Activated CD4-positive, alpha-beta T cell treated with anti-CD3 and anti-CD28 coated beads for 36 hours (primary cell): Measurements from ENCODE around the gene GRIA4. TPM values are rescaled to one million over a fixed set of nuclear protein-coding genes. Genes with fewer than 3 reads are reported as not detected.

ENCODE experiments used
- ATAC-seq: fragments of 200-7000 bp; cut with Tn5 transposase; one replicate; pipeline ENCODE4 v1.10.0; 2021; ENCODE audit warnings: mild to moderate bottlenecking, moderate library complexity
- CTCF ChIA-PET: fragments of 350-600 bp; sonication (Branson Sonifier 250); formaldehyde crosslinking; loops from one replicate; lab custom pipeline; 2021; ENCODE audit warnings: antibody characterized with exemption; lab: Charles Lee
- POLR2A ChIA-PET: fragments of 350-600 bp; sonication (Branson Sonifier 250); formaldehyde crosslinking; loops from one replicate; lab custom pipeline; 2021; ENCODE audit warnings: antibody characterized with exemption, inconsistent platforms; lab: Charles Lee
- DNase-seq: peaks from one replicate; pipeline ENCODE4 v3.0.0-alpha.2; 2020
- H3K27ac Mint-ChIP-seq: one replicate; pipeline ENCODE4 v1.8.0; 2021; ENCODE audit warnings: mixed read lengths
- H3K27me3 Mint-ChIP-seq: one replicate; pipeline ENCODE4 v1.8.0; 2021; ENCODE audit warnings: mixed read lengths
- H3K36me3 Mint-ChIP-seq: one replicate; pipeline ENCODE4 v1.8.0; 2021; ENCODE audit warnings: low read depth, mixed read lengths
- H3K4me1 Mint-ChIP-seq: one replicate; pipeline ENCODE4 v1.8.0; 2021; ENCODE audit warnings: mixed read lengths
- H3K4me3 Mint-ChIP-seq: one replicate; pipeline ENCODE4 v1.8.0; 2021; ENCODE audit warnings: mild to moderate bottlenecking, moderate library complexity, mixed read lengths
- H3K9me3 Mint-ChIP-seq: one replicate; pipeline ENCODE4 v1.8.0; 2021; ENCODE audit warnings: low read depth, mixed read lengths
- intact Hi-C, 2 experiments: fragments of 100-400 bp; cut with DNase I in 1 of 2; cut with micrococcal nuclease in 1 of 2; formaldehyde crosslinking; loops; one replicate each; pipeline versions ENCODE4 v1.14.2 to v1.15.1; 2022 to 2024; cut with DNase I, micrococcal nuclease
- total RNA-seq, 2 experiments: library from RNA; stranded (reverse); gene quantifications; one replicate each; pipeline ENCODE4 v1.2.3, GENCODE V29; 2021

The GRIA4 gene
- total RNA-seq, 2 experiments from 2014 or later, result not detected

DNA sequence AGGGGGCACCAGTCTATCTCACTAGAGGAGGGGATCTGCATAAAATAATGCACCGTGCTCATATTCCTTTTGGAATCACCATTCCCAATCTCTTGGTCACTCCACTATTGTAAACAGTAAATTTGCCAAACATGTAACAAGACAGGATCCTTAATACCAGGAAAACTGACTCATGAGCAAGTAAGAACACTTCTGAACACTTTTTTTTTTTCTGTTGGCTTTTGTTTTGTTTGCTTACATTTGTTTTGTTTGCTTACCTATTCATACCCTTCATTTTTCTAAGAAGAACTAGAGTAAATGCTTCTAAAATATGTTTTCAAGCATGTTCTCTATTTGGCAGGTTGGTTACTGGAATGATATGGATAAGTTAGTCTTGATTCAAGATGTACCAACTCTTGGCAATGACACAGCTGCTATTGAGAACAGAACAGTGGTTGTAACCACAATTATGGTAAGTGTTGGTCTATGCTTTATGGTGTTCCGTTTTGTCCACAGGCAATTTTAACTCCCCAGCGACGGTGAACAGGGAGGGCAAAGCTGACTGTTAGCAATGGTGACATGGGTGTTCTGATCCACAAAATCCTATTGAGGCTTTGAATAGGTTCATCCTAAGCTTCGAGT lies 300.3 kb downstream of the GRIA4 start:
- intact Hi-C loops, result no loop called here
- H3K27me3 Mint-ChIP-seq, result no peaks in the 10 kb centered on the region
- H3K9me3 Mint-ChIP-seq, result no peaks in the 10 kb centered on the region
- no peak for ATAC-seq
- H3K4me3 Mint-ChIP-seq, result no peak overlapping the region
- no peaks in the 10 kb centered on the region for H3K4me1 Mint-ChIP-seq
- H3K36me3 Mint-ChIP-seq, result no peaks in the 10 kb centered on the region
- CTCF ChIA-PET, result no interaction called here
- H3K27ac Mint-ChIP-seq, result no peak overlapping the region
- POLR2A ChIA-PET, result no interaction called here
- no peak for DNase-seq

DNA sequence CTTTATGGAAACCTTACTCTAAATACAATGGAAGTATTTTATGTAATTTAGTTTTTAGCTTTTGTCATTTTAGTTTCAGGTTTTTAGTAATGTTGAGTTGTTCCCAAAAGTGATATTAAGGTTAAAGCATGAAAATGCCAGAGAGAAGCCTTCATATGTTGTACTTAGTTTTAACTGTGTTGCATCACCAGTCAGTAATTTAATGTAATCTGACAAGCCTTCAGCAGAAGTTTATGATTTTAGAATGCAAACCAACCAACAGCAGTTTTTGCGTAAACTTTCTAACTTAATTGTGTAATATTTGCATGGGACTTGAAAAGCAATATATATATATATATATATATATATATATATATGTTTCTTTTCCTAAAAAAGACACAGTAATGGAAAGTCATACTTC lies 301.6 kb downstream of the GRIA4 start:
- DNase-seq, result no peak
- H3K36me3 Mint-ChIP-seq, result no peaks in the 10 kb centered on the region
- ChIA-PET CTCF (no interaction called here), POLR2A (no interaction called here)
- H3K4me1 Mint-ChIP-seq, result no peaks in the 10 kb centered on the region
- H3K4me3 Mint-ChIP-seq, result no peak overlapping the region
- H3K9me3 Mint-ChIP-seq, result no peaks in the 10 kb centered on the region
- no peak for ATAC-seq
- H3K27me3 Mint-ChIP-seq, result no peaks in the 10 kb centered on the region
- H3K27ac Mint-ChIP-seq, result no peak overlapping the region
- intact Hi-C loops, result no loop called here

DNA sequence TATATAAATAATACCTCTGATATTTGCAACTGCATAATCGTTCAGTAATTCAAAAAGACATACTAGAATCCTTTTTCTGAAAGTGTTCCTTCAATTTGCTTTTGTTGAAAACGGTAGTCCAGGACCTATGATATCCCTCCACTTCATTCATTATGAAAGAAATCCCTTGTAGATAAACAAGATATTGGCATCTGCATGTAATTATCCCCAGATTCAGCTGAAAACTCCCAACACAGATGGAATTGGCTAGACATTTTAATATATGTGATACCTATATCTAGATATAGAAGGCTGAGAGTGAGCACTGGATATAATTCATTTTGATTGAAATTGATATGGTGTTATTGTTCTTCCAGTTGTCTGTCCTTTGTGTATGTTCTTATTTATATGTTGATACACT lies 302.8 kb downstream of the GRIA4 start:
- Mint-ChIP-seq H3K4me3 (no peak overlapping the region), H3K9me3 (no peaks in the 10 kb centered on the region), H3K27ac (no peak overlapping the region), H3K36me3 (no peaks in the 10 kb centered on the region), H3K4me1 (no peaks in the 10 kb centered on the region), H3K27me3 (no peaks in the 10 kb centered on the region)
- ChIA-PET CTCF (no interaction called here), POLR2A (no interaction called here)
- intact Hi-C loops, result no loop called here
- DNase-seq, result no peak
- ATAC-seq, result no peak

DNA sequence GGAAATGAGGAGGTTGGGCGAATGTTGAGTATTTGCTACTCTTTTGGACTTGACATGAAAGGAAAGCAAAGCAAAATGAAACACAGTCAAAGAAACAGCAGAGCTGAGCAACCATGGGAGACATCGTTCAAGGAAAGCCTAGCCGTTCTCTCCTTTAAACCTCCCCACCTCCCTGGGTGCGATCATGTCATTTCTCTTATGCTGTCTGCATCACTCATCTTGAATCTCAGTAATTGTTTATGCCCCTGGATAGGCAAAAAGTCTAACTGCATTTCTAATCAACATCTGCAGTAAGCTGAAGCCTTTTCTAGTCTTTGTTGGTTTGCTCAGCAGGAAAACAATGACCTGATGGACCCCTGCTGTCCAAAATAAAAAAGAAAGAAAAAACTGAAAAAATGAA lies 305.1 kb downstream of the GRIA4 start:
- H3K27me3 Mint-ChIP-seq, result no peaks in the 10 kb centered on the region
- H3K4me3 Mint-ChIP-seq, result no peak overlapping the region
- ATAC-seq, result no peak
- no peaks in the 10 kb centered on the region for H3K4me1 Mint-ChIP-seq
- intact Hi-C loops, result no loop called here
- ChIA-PET CTCF (no interaction called here), POLR2A (no interaction called here)
- no peaks in the 10 kb centered on the region for H3K9me3 Mint-ChIP-seq
- H3K36me3 Mint-ChIP-seq, result no peaks in the 10 kb centered on the region
- H3K27ac Mint-ChIP-seq, result no peak overlapping the region
- no peak for DNase-seq

DNA sequence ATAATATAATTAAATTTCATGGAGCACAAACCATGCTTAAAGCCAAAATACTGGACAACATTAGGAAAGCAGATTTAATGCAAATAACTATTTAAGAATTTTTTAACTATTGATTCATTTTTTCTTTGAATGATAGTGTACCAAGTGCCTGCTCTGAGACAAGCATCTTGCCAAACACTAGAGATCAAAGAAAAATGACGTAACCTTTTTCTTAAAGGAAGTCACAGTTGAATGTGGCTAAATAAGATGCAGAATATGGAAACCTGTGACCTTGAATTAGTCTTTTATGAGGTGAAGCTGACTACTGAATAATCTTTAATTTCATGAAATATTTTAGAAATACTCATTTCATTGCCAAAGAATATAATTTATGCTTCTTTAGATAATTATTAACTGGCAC lies 308.2 kb downstream of the GRIA4 start:
- POLR2A ChIA-PET, result no interaction called here
- no peak for ATAC-seq
- no peak for DNase-seq
- H3K27ac Mint-ChIP-seq, result no peak overlapping the region
- CTCF ChIA-PET, result no interaction called here
- intact Hi-C loops, result no loop called here
- H3K4me3 Mint-ChIP-seq, result no peak overlapping the region
- no peaks in the 10 kb centered on the region for H3K9me3 Mint-ChIP-seq
- H3K4me1 Mint-ChIP-seq, result no peaks in the 10 kb centered on the region
- no peaks in the 10 kb centered on the region for H3K36me3 Mint-ChIP-seq
- H3K27me3 Mint-ChIP-seq, result no peaks in the 10 kb centered on the region

DNA sequence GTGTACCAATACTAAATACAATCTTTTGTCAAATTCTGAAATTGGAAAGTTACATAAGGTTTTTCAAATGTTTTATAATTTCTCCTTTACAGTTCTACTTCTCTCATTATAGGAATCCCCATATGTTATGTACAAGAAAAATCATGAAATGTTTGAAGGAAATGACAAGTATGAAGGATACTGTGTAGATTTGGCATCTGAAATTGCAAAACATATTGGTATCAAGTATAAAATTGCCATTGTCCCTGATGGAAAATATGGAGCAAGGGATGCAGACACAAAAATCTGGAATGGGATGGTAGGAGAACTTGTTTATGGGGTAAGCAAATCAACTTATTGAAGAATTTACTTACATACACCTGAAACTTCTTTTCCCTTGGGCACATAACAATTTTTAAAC lies 308.7 kb downstream of the GRIA4 start:
- no peaks in the 10 kb centered on the region for H3K27me3 Mint-ChIP-seq
- POLR2A ChIA-PET, result no interaction called here
- DNase-seq (no peak), ATAC-seq (no peak)
- H3K36me3 Mint-ChIP-seq, result no peaks in the 10 kb centered on the region
- CTCF ChIA-PET, result no interaction called here
- no peak overlapping the region for H3K27ac Mint-ChIP-seq
- H3K9me3 Mint-ChIP-seq, result no peaks in the 10 kb centered on the region
- H3K4me3 Mint-ChIP-seq, result no peak overlapping the region
- intact Hi-C loops, result no loop called here
- H3K4me1 Mint-ChIP-seq, result no peaks in the 10 kb centered on the region

DNA sequence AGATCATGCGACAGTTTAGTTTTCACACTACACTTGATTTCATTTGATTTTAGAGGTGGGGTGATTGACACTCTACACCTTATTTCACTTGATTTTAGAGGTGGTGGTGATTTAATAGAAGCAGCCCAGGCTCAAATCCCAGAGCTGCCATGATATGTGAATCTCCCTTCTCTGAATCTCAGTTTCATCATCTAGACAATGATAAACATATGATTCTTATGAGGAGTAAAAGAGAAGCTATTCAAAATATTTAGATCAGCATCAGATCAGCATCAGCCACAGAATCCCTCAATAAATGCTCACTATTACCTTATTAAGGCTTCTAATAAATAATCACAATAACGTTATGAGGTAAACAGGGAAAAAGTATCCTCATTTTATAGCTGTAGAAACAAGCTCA lies 313.4 kb downstream of the GRIA4 start:
- POLR2A ChIA-PET, result no interaction called here

DNA sequence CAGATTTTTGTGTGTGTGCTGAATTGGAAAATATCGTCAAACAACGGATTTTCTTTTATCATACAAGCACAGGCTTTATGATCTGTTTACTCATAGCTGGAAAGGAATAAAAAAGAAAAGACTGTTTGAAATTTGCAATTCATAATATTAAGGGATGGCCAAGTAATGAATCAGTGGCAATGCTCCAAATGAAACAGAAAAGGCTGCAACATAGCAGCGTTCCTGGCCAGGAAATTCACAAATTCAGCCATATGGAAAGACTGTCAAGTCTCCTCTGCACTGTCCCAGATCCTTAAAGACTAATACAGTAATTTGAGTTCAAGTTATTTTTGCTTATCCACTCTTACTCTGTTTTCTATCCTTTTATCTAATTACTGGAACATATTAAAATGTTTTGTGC lies 313.9 kb downstream of the GRIA4 start:
- Mint-ChIP-seq H3K27ac (no peak overlapping the region), H3K9me3 (no peaks in the 10 kb centered on the region), H3K27me3 (no peaks in the 10 kb centered on the region), H3K36me3 (no peaks in the 10 kb centered on the region), H3K4me1 (no peaks in the 10 kb centered on the region), H3K4me3 (no peak overlapping the region)
- no peak for DNase-seq
- intact Hi-C loops, result no loop called here
- ChIA-PET CTCF (no interaction called here), POLR2A (no interaction called here)
- ATAC-seq, result no peak

More for the DNA sequence above, 313.4 kb downstream of the GRIA4 start:
- Mint-ChIP-seq H3K9me3 (no peaks in the 10 kb centered on the region), H3K27ac (no peak overlapping the region), H3K4me3 (no peak overlapping the region), H3K27me3 (no peaks in the 10 kb centered on the region), H3K36me3 (no peaks in the 10 kb centered on the region), H3K4me1 (no peaks in the 10 kb centered on the region)
- ATAC-seq, result no peak
- intact Hi-C loops, result no loop called here
- no peak for DNase-seq
- CTCF ChIA-PET, result no interaction called here

DNA sequence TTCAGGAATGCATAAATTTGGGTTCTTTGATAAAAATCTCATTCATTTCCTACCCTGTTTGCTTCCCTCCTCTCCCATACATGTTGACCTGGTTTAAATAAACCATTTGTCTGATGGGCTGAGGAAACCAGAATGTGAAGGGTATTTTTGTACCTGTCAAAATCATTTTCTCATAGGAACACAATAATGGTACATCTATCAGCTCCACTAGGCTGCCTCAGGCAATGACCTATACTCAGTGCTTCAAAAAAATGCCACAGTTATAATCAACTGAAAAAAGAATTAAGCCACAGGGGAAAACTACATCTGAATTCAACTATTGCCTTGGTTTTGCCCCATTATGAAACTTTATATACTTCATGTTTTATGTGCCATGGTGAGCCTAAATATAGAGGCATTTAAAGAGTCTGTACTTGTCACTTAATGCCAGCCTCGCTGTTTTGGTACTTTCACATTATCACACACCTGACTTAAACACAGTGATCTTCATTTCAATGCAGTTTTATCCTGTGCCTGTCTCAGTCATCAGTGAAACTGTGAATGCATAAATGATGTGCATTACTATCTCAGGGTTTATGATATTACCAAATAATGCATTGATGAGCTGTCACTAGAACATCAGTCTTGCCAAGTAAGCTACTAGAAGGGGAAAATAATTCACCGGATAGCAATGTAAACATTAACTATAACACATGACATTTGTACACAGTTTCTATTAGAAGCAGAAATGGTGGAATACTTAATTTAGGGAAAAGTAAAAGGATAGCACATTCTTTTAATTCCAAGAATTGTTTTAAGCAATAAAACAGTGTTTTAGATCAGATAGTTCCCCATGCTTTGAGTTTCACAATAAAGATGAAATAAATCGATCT lies 319.4 kb downstream of the GRIA4 start:
- ATAC-seq, result no peak

DNA sequence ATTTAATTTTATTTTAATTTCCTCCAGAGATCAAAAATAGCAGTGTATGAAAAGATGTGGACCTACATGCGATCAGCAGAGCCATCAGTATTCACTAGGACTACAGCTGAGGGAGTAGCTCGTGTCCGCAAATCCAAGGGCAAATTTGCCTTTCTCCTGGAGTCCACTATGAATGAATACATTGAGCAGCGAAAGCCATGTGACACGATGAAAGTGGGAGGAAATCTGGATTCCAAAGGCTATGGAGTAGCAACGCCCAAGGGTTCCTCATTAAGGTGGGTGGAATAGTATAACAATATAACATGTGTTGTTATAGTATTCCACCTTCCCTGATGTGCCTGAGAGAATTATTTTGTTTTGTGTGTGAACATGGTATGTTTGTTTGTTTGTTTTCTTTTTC lies 323.8 kb downstream of the GRIA4 start:
- Mint-ChIP-seq H3K4me1 (no peaks in the 10 kb centered on the region), H3K36me3 (no peaks in the 10 kb centered on the region), H3K4me3 (no peak overlapping the region), H3K27me3 (no peaks in the 10 kb centered on the region), H3K27ac (no peak overlapping the region), H3K9me3 (no peaks in the 10 kb centered on the region)
- DNase-seq, result no peak
- ChIA-PET POLR2A (interaction anchor here (0.7 kb wide), 1 partner anchor 70 kb away, joined by 3 read pairs; no protein-coding TSS in a partner anchor), CTCF (no interaction called here)
- no peak for ATAC-seq
- intact Hi-C loops, result no loop called here

More for the DNA sequence above, 319.4 kb downstream of the GRIA4 start:
- POLR2A ChIA-PET, result no interaction called here
- Mint-ChIP-seq H3K27me3 (no peaks in the 10 kb centered on the region), H3K36me3 (no peaks in the 10 kb centered on the region), H3K9me3 (no peaks in the 10 kb centered on the region), H3K4me1 (no peaks in the 10 kb centered on the region), H3K4me3 (no peak overlapping the region), H3K27ac (no peak overlapping the region)
- no peak for DNase-seq
- intact Hi-C loops, result no loop called here
- CTCF ChIA-PET, result no interaction called here

DNA sequence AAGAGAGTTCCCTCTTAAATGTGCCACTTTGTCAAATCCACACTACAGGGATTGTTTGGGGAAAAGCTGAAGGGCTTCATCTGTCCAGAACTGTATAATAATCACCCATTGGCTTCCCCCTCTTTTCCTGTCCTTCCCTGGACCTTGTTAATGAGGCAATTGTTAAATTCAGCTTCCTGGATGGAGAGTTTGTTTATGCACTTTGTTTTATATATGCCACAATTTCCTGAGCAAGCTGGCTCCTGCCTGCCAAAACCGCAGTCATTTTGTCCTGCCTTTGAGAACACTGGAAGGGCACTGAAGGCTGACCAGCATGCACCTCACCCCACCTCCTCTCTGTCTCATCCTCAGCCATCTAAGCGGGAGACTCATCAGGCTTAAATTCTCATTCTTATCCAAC lies 325.9 kb downstream of the GRIA4 start:
- DNase-seq, result no peak
- intact Hi-C loops, result no loop called here
- H3K27me3 Mint-ChIP-seq, result no peaks in the 10 kb centered on the region
- ATAC-seq, result no peak
- no peak overlapping the region for H3K27ac Mint-ChIP-seq
- no peaks in the 10 kb centered on the region for H3K9me3 Mint-ChIP-seq
- H3K4me3 Mint-ChIP-seq, result no peak overlapping the region
- no peaks in the 10 kb centered on the region for H3K36me3 Mint-ChIP-seq
- ChIA-PET CTCF (no interaction called here), POLR2A (no interaction called here)
- H3K4me1 Mint-ChIP-seq, result no peaks in the 10 kb centered on the region

DNA sequence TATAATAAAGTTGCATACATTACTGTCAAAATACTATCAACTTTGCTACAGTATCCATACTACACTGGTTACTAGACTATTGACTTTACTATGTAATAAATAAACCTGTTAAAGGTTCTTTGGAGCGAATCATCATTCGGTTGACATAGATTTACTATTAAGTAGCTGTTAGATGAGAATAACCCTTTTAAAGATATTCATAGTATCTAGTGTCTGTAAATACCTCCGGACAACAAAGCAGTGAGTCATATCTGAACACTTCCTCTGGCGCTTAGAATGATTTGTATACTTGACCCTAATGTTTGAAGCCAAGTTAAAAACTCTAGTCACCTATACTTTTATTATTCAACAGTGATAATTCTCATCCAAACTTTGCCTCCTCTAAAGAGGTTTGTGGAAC lies 327.5 kb downstream of the GRIA4 start:
- intact Hi-C loops, result no loop called here
- Mint-ChIP-seq H3K4me1 (no peaks in the 10 kb centered on the region), H3K36me3 (no peaks in the 10 kb centered on the region), H3K4me3 (no peak overlapping the region), H3K27ac (no peak overlapping the region), H3K27me3 (no peaks in the 10 kb centered on the region), H3K9me3 (no peaks in the 10 kb centered on the region)
- DNase-seq, result no peak
- POLR2A ChIA-PET, result no interaction called here
- ATAC-seq, result no peak
- CTCF ChIA-PET, result no interaction called here
